ENCODE data around the gene LRRC47. TPM values are rescaled to one million over a fixed set of nuclear protein-coding genes. Genes with fewer than 3 reads are reported as not detected.

The LRRC47 gene
- total and polyA plus RNA-seq, 2 of the 13 experiments (the other 11 are each of a cell fraction or from before 2014, with no cell fraction given): 18.3 to 52.5 TPM

DNA sequence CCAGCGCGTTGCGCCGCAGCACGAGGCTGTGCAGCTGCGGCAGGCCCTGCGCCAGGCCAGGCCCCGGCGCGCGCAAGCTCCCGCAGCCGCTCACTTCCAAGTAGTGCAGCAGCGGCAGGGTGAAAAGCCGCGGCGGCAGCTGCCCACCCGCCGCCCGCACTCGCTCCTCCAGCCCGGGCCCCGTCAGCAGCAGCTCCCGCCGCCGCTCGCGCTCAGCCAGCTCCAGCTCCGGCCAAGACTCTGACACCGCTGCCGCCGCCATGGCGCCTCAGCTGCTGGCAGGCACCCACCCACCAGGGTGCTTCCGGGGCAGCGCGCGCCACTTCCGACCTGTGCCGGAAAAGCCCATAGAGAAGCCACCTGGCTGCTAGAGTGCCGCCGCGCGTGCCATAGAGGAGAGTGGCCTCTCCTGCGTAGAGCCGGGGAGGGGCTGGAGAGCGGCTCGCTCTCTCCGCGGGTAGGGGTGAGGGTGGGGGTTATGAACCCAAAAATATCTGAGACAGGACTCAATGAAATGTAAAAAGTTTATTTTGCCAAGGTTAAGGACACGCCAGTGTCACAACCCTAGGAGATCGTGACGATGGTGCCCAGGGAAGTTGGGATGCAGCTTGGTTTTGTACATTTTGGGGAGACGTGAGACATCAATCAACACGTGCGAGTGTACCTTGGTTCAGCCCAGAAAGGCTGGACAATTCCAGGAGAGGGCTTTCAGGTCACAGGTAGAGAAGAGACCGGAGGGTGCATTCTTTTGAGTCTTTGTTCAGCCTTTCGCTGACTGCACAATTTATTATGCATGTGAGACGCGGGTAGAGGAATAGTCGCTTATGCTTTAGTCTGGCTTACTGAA lies at the start of gene LRRC47 (continued):
- peak; percentile 81; the same call in 1 of the 2 replicates for TF ChIP-seq MTF2 (CRISPR knock-in tag; IDR thresholded peaks at IDR 0.05; ENCODE audit: borderline replicate concordance)
- TF ChIP-seq ZNF619 (CRISPR knock-in tag; IDR thresholded peaks at IDR 0.05): peak; percentile 81
- no peak for TF ChIP-seq ZNF224 (CRISPR knock-in tag; IDR thresholded peaks at IDR 0.05)
- peak; percentile 49; the same call in 1 of the 2 replicates for TF ChIP-seq PRMT3 (CRISPR knock-in tag; IDR thresholded peaks at IDR 0.05; ENCODE audit: borderline replicate concordance, low read depth)
- TF ChIP-seq, protein P1, sequence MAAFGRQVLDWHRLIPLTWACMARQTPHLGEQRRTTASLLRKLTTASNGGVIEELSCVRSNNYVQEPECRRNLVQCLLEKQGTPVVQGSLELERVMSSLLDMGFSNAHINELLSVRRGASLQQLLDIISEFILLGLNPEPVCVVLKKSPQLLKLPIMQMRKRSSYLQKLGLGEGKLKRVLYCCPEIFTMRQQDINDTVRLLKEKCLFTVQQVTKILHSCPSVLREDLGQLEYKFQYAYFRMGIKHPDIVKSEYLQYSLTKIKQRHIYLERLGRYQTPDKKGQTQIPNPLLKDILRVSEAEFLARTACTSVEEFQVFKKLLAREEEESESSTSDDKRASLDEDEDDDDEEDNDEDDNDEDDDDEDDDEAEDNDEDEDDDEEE (CRISPR knock-in tag; IDR thresholded peaks at IDR 0.05): peak; percentile 67; the same call in 1 of the 2 replicates
- TF ChIP-seq, protein P2, sequence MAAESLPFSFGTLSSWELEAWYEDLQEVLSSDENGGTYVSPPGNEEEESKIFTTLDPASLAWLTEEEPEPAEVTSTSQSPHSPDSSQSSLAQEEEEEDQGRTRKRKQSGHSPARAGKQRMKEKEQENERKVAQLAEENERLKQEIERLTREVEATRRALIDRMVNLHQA (CRISPR knock-in tag; IDR thresholded peaks at IDR 0.05): no peak
- 0 out of 2 replicates have a peak, but pooled peaks have one; percentile 25 for TF ChIP-seq CHCHD3 (CRISPR knock-in tag; IDR thresholded peaks at IDR 0.05)
- TF ChIP-seq ZNF564 (CRISPR knock-in tag; IDR thresholded peaks at IDR 0.05): no peak
- peak; percentile 20; the same call in 1 of the 2 replicates for TF ChIP-seq CCDC6 (CRISPR knock-in tag; IDR thresholded peaks at IDR 0.05)
- peak; percentile 66; the same call in 1 of the 2 replicates for TF ChIP-seq ZNF343 (CRISPR knock-in tag; IDR thresholded peaks at IDR 0.05)
- TF ChIP-seq HNF4G (IDR thresholded peaks at IDR 0.05; ENCODE audit: borderline replicate concordance, low read depth, low read length): 0 out of 2 replicates have a peak, but pooled peaks have one; percentile 7
- no peak; the same call in 1 of the 2 replicates for TF ChIP-seq HNF4G (CRISPR knock-in tag; IDR thresholded peaks at IDR 0.05; ENCODE audit: borderline replicate concordance, low read depth)
- TF ChIP-seq ZBTB7B (CRISPR knock-in tag; IDR thresholded peaks at IDR 0.05): no peak
- no peak for TF ChIP-seq CAMTA2 (CRISPR knock-in tag; IDR thresholded peaks at IDR 0.05; ENCODE audit: borderline replicate concordance)
- TF ChIP-seq ZNF382 (CRISPR knock-in tag; IDR thresholded peaks at IDR 0.05; ENCODE audit: borderline replicate concordance): no peak
- no peak for TF ChIP-seq TP53 (CRISPR knock-in tag; conservative IDR thresholded peaks at IDR 0.05)
- TF ChIP-seq, protein P3, sequence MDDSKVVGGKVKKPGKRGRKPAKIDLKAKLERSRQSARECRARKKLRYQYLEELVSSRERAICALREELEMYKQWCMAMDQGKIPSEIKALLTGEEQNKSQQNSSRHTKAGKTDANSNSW (CRISPR knock-in tag; IDR thresholded peaks at IDR 0.05; ENCODE audit: borderline replicate concordance): no peak
- no peak for TF ChIP-seq CEBPG (CRISPR knock-in tag; IDR thresholded peaks at IDR 0.05)
- no peak for TF ChIP-seq ZNF570 (CRISPR knock-in tag; IDR thresholded peaks at IDR 0.05; ENCODE audit: borderline replicate concordance)
- peak; percentile 97 for TF ChIP-seq ZFX (CRISPR knock-in tag; IDR thresholded peaks at IDR 0.05; ENCODE audit: low read depth)
- no peak; the same call in 1 of the 2 replicates for TF ChIP-seq EHMT2 (IDR thresholded peaks at IDR 0.05; ENCODE audit: borderline replicate concordance, low read depth, low read length)
- TF ChIP-seq, protein P4, sequence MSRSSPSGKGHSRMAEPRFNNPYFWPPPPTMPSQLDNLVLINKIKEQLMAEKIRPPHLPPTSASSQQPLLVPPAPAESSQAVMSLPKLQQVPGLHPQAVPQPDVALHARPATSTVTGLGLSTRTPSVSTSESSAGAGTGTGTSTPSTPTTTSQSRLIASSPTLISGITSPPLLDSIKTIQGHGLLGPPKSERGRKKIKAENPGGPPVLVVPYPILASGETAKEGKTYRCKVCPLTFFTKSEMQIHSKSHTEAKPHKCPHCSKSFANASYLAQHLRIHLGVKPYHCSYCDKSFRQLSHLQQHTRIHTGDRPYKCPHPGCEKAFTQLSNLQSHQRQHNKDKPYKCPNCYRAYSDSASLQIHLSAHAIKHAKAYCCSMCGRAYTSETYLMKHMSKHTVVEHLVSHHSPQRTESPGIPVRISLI (CRISPR knock-in tag; IDR thresholded peaks at IDR 0.05; ENCODE audit: borderline replicate concordance): no peak
- TF ChIP-seq, protein P5, sequence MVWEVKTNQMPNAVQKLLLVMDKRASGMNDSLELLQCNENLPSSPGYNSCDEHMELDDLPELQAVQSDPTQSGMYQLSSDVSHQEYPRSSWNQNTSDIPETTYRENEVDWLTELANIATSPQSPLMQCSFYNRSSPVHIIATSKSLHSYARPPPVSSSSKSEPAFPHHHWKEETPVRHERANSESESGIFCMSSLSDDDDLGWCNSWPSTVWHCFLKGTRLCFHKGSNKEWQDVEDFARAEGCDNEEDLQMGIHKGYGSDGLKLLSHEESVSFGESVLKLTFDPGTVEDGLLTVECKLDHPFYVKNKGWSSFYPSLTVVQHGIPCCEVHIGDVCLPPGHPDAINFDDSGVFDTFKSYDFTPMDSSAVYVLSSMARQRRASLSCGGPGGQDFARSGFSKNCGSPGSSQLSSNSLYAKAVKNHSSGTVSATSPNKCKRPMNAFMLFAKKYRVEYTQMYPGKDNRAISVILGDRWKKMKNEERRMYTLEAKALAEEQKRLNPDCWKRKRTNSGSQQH (CRISPR knock-in tag; IDR thresholded peaks at IDR 0.05; ENCODE audit: low read depth): 0 out of 2 replicates have a peak, but pooled peaks have one; percentile 3
